ENCODE results near the gene COL3A1. TPM values are rescaled to one million over a fixed set of nuclear protein-coding genes. Genes with fewer than 3 reads are reported as not detected.

Gene COL3A1
- total and polyA plus RNA-seq, 4 experiments from 2014 or later = not detected

- Histone ChIP-seq H3K4me1 (ENCODE audit: insufficient read depth, low read length) (no peaks in the 10 kb centered on the region), H3K27ac (ENCODE audit: low read depth, low read length) (no peak overlapping the region), H3K4me3 (ENCODE audit: low read length in 2 of 2) (no peak overlapping the region), H3K36me3 (ENCODE audit: insufficient read depth, low read length) (no peaks in the 10 kb centered on the region), H3K27me3 (ENCODE audit: insufficient read depth, low read length) (no peaks in the 10 kb centered on the region), H3K9me3 (ENCODE audit: control insufficient read depth in 1 of 2, low read length in 2 of 2) (no peaks in the 10 kb centered on the region)
- H3K4me3 Mint-ChIP-seq = no peak overlapping the region
- no peaks in the 10 kb centered on the region for H3K36me3 Mint-ChIP-seq
- ChIA-PET CTCF (ENCODE audit: partially characterized antibody) (no interaction called here), POLR2A (ENCODE audit: partially characterized antibody) (no interaction called here)
- intact Hi-C loops (cut with micrococcal nuclease) = no loop called here
- no peak for DNase-seq
- no peak overlapping the region for H3K27ac Mint-ChIP-seq
- H3K9me3 Mint-ChIP-seq = peaks cover 0 to 2% (median 0%) of the 10 kb centered on the region in 8 donors
- H3K4me1 Mint-ChIP-seq = peaks cover 0 to 3% (median 1%) of the 10 kb centered on the region in 4 donors
- H3K27me3 Mint-ChIP-seq = peaks cover 0 to 2% of the 10 kb centered on the region in 2 donors
These were observed 38.2 kb downstream of the COL3A1 start for GRCh38 chr2:189012351-189012750.

DNA sequence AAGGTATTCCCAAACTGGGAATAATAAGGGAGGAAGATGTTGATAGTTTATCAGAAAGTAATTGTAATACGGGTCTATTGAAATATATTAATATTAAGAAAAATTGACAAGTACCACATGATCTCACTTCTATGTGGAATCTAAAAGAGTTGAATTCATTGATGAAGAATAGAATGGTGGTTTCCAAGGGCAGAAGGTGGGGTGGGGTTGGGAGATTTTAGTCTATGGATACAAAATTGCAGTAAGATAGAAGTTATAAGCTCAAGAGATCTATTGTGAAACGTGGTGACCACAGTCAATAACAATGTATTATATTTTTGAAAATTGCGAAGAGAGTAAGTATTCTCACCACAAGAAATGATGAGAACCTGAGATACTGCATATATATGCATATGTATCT is 38.9 kb downstream of the COL3A1 start:
- no peaks in the 10 kb centered on the region for H3K36me3 ChIP-seq (ENCODE audit: insufficient read depth, low read length)
- no peaks in the 10 kb centered on the region for H3K27me3 ChIP-seq (ENCODE audit: insufficient read depth, low read length)
- H3K9me3 ChIP-seq (ENCODE audit: control insufficient read depth in 1 of 2, low read length in 2 of 2) = no peaks in the 10 kb centered on the region
- ChIA-PET CTCF (ENCODE audit: partially characterized antibody) (no interaction called here), POLR2A (ENCODE audit: partially characterized antibody) (no interaction called here)
- Mint-ChIP-seq H3K9me3 (no peaks in the 10 kb centered on the region), H3K27me3 (peaks cover 0 to 2% of the 10 kb centered on the region in 2 donors), H3K4me3 (no peak overlapping the region), H3K4me1 (peaks cover 0 to 3% (median 1%) of the 10 kb centered on the region in 4 donors), H3K36me3 (no peaks in the 10 kb centered on the region), H3K27ac (no peak overlapping the region)
- no peaks in the 10 kb centered on the region for H3K4me1 ChIP-seq (ENCODE audit: insufficient read depth, low read length)
- intact Hi-C loops (cut with micrococcal nuclease) = no loop called here
- H3K4me3 ChIP-seq (ENCODE audit: low read length in 2 of 2) = no peak overlapping the region
- H3K27ac ChIP-seq (ENCODE audit: low read depth, low read length) = no peak overlapping the region
- no peak for DNase-seq

GRCh38 chr2:189013671-189014448 is 39.7 kb downstream of the COL3A1 start:
- Mint-ChIP-seq H3K36me3 (no peaks in the 10 kb centered on the region), H3K27ac (no peak overlapping the region), H3K4me1 (peaks cover 0 to 3% (median 1%) of the 10 kb centered on the region in 4 donors), H3K4me3 (no peak overlapping the region), H3K9me3 (no peaks in the 10 kb centered on the region), H3K27me3 (peaks cover 0 to 2% of the 10 kb centered on the region in 2 donors)
- Histone ChIP-seq H3K27me3 (ENCODE audit: insufficient read depth, low read length) (no peaks in the 10 kb centered on the region), H3K4me1 (ENCODE audit: insufficient read depth, low read length) (no peaks in the 10 kb centered on the region), H3K36me3 (ENCODE audit: insufficient read depth, low read length) (no peaks in the 10 kb centered on the region), H3K9me3 (ENCODE audit: control insufficient read depth in 1 of 2, low read length in 2 of 2) (no peaks in the 10 kb centered on the region), H3K27ac (ENCODE audit: low read depth, low read length) (no peak overlapping the region), H3K4me3 (ENCODE audit: low read length in 2 of 2) (no peak overlapping the region)
- POLR2A ChIA-PET (ENCODE audit: partially characterized antibody) = interaction anchor here (0.5 kb wide), 1 partner anchor 75 kb away, joined by 3 read pairs; no protein-coding TSS in a partner anchor
- intact Hi-C loops (cut with micrococcal nuclease) = no loop called here
- CTCF ChIA-PET (ENCODE audit: partially characterized antibody) = no interaction called here
- DNase-seq = no peak

GRCh38 chr2:189014449-189015138 is 40.4 kb downstream of the COL3A1 start:
- Histone ChIP-seq H3K36me3 (ENCODE audit: insufficient read depth, low read length) (no peaks in the 10 kb centered on the region), H3K4me1 (ENCODE audit: insufficient read depth, low read length) (no peaks in the 10 kb centered on the region), H3K9me3 (ENCODE audit: control insufficient read depth in 1 of 2, low read length in 2 of 2) (no peaks in the 10 kb centered on the region), H3K27me3 (ENCODE audit: insufficient read depth, low read length) (no peaks in the 10 kb centered on the region), H3K4me3 (ENCODE audit: low read length in 2 of 2) (no peak overlapping the region), H3K27ac (ENCODE audit: low read depth, low read length) (no peak overlapping the region)
- Mint-ChIP-seq H3K27me3 (peaks cover 0 to 2% of the 10 kb centered on the region in 2 donors), H3K4me3 (no peak overlapping the region), H3K4me1 (peaks cover 0 to 3% (median 1%) of the 10 kb centered on the region in 4 donors), H3K27ac (no peak overlapping the region), H3K9me3 (no peaks in the 10 kb centered on the region), H3K36me3 (no peaks in the 10 kb centered on the region)
- no peak for DNase-seq
- intact Hi-C loops (cut with micrococcal nuclease) = no loop called here
- POLR2A ChIA-PET (ENCODE audit: partially characterized antibody) = interaction anchor here (0.5 kb wide), 1 partner anchor 76 kb away, joined by 3 read pairs; no protein-coding TSS in a partner anchor
- CTCF ChIA-PET (ENCODE audit: partially characterized antibody) = no interaction called here

DNA sequence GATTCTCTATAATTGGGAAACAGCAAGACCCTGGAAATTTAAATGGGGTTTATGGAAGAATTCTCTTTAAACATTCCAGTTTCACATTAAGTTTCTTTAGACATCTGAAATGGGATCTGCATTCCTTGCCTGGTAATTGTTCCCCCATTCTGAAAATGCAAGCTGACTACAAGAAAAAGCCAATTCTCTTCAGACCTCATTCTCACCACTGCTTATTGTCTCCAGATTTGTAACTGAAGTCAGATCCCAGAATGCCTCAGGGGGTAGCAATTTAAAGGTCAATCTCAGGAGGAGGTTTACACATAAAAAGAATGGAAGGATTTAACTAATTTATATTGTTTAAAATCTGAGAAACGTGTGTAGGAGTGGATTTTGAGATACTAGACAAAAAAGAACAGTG is 41.2 kb downstream of the COL3A1 start:
- intact Hi-C loops (cut with micrococcal nuclease) = no loop called here
- Mint-ChIP-seq H3K27me3 (peaks cover 0 to 2% of the 10 kb centered on the region in 2 donors), H3K27ac (no peak overlapping the region), H3K36me3 (no peaks in the 10 kb centered on the region), H3K9me3 (peaks cover 0 to 3% (median 0%) of the 10 kb centered on the region in 8 donors), H3K4me3 (no peak overlapping the region), H3K4me1 (peaks cover 0 to 3% (median 1%) of the 10 kb centered on the region in 4 donors)
- Histone ChIP-seq H3K36me3 (ENCODE audit: insufficient read depth, low read length) (no peaks in the 10 kb centered on the region), H3K4me1 (ENCODE audit: insufficient read depth, low read length) (no peaks in the 10 kb centered on the region), H3K27ac (ENCODE audit: low read depth, low read length) (no peak overlapping the region), H3K4me3 (ENCODE audit: low read length in 2 of 2) (no peak overlapping the region), H3K9me3 (ENCODE audit: control insufficient read depth in 1 of 2, low read length in 2 of 2) (no peaks in the 10 kb centered on the region), H3K27me3 (ENCODE audit: insufficient read depth, low read length) (no peaks in the 10 kb centered on the region)
- POLR2A ChIA-PET (ENCODE audit: partially characterized antibody) = no interaction called here
- CTCF ChIA-PET (ENCODE audit: partially characterized antibody) = no interaction called here
- DNase-seq = no peak

DNA sequence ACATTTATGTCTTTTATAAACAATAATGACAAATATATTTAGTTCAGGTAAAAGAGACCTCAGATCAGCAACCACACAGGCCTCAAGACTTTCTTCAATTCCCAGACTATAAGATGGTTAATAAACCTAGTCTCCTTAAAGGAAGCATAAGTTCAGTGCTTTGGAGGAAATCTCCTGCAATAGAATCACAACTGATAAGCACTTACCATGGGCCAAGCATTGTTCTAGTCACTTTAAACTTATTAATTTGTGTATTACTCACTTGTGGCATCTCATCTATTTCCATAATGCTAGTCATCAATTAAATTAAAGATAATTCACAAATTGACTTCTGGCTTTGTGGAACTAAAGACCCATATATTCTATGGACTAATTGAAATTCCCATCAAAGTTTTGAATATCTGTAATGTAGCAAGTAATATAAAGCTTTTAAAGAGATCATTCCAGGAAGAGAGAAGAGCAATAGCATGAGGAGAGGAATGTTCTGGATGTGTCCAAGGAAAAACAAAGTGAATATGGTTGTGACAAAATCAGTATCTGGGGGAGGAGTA is 42.2 kb downstream of the COL3A1 start:
- peaks cover 0 to 3% (median 1%) of the 10 kb centered on the region in 4 donors for H3K4me1 Mint-ChIP-seq
- no peaks in the 10 kb centered on the region for H3K4me1 ChIP-seq (ENCODE audit: insufficient read depth, low read length)
- H3K36me3 Mint-ChIP-seq = no peaks in the 10 kb centered on the region
- intact Hi-C loops (cut with micrococcal nuclease) = no loop called here
- H3K4me3 ChIP-seq (ENCODE audit: low read length in 2 of 2) = no peak overlapping the region
- H3K9me3 Mint-ChIP-seq = peaks cover 0 to 3% (median 0%) of the 10 kb centered on the region in 8 donors
- no peak overlapping the region for H3K27ac Mint-ChIP-seq
- ChIA-PET CTCF (ENCODE audit: partially characterized antibody) (no interaction called here), POLR2A (ENCODE audit: partially characterized antibody) (no interaction called here)
- H3K27ac ChIP-seq (ENCODE audit: low read depth, low read length) = no peak overlapping the region
- no peaks in the 10 kb centered on the region for H3K9me3 ChIP-seq (ENCODE audit: control insufficient read depth in 1 of 2, low read length in 2 of 2)
- H3K36me3 ChIP-seq (ENCODE audit: insufficient read depth, low read length) = no peaks in the 10 kb centered on the region
- H3K27me3 ChIP-seq (ENCODE audit: insufficient read depth, low read length) = no peaks in the 10 kb centered on the region
- peaks cover 0 to 2% of the 10 kb centered on the region in 2 donors for H3K27me3 Mint-ChIP-seq
- no peak for DNase-seq
- no peak overlapping the region for H3K4me3 Mint-ChIP-seq

DNA sequence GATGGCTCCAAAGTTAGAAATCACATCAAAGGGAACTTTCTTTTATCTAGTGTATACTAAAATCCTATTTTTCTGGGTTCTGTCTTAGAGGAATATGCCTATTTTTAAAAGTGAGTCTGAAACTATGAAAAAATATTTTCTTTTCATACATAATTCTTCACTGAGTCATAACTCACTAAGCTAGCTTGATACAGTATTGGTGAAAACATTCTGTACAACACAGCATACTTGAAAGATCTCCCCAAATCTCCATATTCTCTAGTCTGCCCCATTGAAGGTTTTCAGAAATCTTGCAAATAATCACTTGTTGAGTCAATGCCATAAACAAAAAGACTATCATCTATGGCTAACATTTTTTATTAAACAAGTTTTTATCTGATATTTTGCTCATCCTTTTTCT is 44.5 kb downstream of the COL3A1 start:
- ChIA-PET POLR2A (ENCODE audit: partially characterized antibody) (no interaction called here), CTCF (ENCODE audit: partially characterized antibody) (no interaction called here)
- no peak overlapping the region for H3K4me3 ChIP-seq (ENCODE audit: low read length in 2 of 2)
- H3K27ac Mint-ChIP-seq = no peak overlapping the region
- H3K27me3 Mint-ChIP-seq = peaks cover 3 to 5% of the 10 kb centered on the region in 2 donors
- DNase-seq = no peak
- no peaks in the 10 kb centered on the region for H3K27me3 ChIP-seq (ENCODE audit: insufficient read depth, low read length)
- H3K4me1 ChIP-seq (ENCODE audit: insufficient read depth, low read length) = no peaks in the 10 kb centered on the region
- no peaks in the 10 kb centered on the region for H3K36me3 Mint-ChIP-seq
- no peaks in the 10 kb centered on the region for H3K9me3 ChIP-seq (ENCODE audit: control insufficient read depth in 1 of 2, low read length in 2 of 2)
- H3K4me3 Mint-ChIP-seq = no peak overlapping the region
- H3K27ac ChIP-seq (ENCODE audit: low read depth, low read length) = no peak overlapping the region
- no peaks in the 10 kb centered on the region for H3K36me3 ChIP-seq (ENCODE audit: insufficient read depth, low read length)
- H3K4me1 Mint-ChIP-seq = no peaks in the 10 kb centered on the region
- intact Hi-C loops (cut with micrococcal nuclease) = no loop called here
- peaks cover 0 to 3% (median 0%) of the 10 kb centered on the region in 8 donors for H3K9me3 Mint-ChIP-seq
